HL-60 (cell line): ENCODE results near the gene GTPBP6.

Source experiments
- DNase-seq, 2 experiments: peaks; one replicate each; pipeline ENCODE4 v3.0.0-alpha.2; 2010 to 2020; ENCODE audit warnings: low read depth in 1 of 2, low spot score in 1 of 2
- H3K27ac ChIP-seq: fragments of 250-450 bp; sonication (Bioruptor Pico); replicated peaks from 2 replicates; pipeline ENCODE4 v1.5.1; 2020; ENCODE audit warnings: mild to moderate bottlenecking, moderate library complexity
- H3K27me3 ChIP-seq: fragments of 250-450 bp; sonication (Bioruptor Pico); 2 replicates; pipeline ENCODE4 v1.5.1; 2021; ENCODE audit warnings: mild to moderate bottlenecking, moderate library complexity; ENCODE audit not compliant: insufficient read depth, poor library complexity, severe bottlenecking
- H3K4me3 ChIP-seq: replicated peaks from 2 replicates; pipeline ENCODE4 v1.5.1; 2011; ENCODE audit warnings: mild to moderate bottlenecking, control low read depth, low read length; ENCODE audit not compliant: insufficient read depth
- GABPA ChIP-seq: IDR thresholded peaks from 2 replicates; pipeline ENCODE4 v1.6.1; 2012; ENCODE audit warnings: low read depth
- POLR2AphosphoS5 ChIP-seq: IDR thresholded peaks from 2 replicates; pipeline ENCODE4 v1.6.1; 2012; ENCODE audit warnings: low read depth
- REST ChIP-seq: IDR thresholded peaks from 2 replicates; pipeline ENCODE4 v1.6.1; 2012; ENCODE audit warnings: low read depth; ENCODE audit not compliant: insufficient replicate concordance
- SPI1 ChIP-seq: IDR thresholded peaks from 2 replicates; pipeline ENCODE4 v1.6.1; 2012; ENCODE audit warnings: low read depth, mild to moderate bottlenecking, borderline replicate concordance
- TF ChIP-seq, protein P1 (sequence below): IDR thresholded peaks from one replicate; pipeline ENCODE4 v1.5.1; 2011; ENCODE audit warnings: low read length, control low read depth, inconsistent platforms; ENCODE audit not compliant: insufficient read depth

Gene GTPBP6

DNA sequence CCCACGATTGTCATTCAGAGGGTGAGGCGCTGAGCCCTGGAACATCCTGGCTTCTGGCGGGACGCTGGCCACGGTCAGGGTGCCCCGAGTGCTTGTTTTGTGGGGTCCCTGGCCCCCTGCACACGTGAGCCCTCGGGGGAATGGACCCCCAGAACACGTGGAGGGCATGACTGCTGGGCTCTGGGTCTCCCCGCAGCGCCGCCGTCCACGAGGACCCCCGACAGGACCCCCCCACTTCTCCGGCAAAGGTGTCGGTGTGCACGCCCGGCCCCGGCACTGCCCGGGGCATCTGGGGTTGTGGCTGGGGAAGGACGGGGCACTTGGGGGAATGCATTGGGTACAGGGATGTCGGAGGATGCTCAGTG lies 13.9 kb upstream of the GTPBP6 start:
- no peak overlapping the region for H3K4me3 ChIP-seq
- no peak for DNase-seq
- H3K27ac ChIP-seq: no peak overlapping the region
- TF ChIP-seq GABPA (no peak), POLR2AphosphoS5 (no peak), SPI1 (no peak), REST (no peak)
- TF ChIP-seq, protein P1, sequence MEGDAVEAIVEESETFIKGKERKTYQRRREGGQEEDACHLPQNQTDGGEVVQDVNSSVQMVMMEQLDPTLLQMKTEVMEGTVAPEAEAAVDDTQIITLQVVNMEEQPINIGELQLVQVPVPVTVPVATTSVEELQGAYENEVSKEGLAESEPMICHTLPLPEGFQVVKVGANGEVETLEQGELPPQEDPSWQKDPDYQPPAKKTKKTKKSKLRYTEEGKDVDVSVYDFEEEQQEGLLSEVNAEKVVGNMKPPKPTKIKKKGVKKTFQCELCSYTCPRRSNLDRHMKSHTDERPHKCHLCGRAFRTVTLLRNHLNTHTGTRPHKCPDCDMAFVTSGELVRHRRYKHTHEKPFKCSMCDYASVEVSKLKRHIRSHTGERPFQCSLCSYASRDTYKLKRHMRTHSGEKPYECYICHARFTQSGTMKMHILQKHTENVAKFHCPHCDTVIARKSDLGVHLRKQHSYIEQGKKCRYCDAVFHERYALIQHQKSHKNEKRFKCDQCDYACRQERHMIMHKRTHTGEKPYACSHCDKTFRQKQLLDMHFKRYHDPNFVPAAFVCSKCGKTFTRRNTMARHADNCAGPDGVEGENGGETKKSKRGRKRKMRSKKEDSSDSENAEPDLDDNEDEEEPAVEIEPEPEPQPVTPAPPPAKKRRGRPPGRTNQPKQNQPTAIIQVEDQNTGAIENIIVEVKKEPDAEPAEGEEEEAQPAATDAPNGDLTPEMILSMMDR: no peak
- peaks cover 10% of the 10 kb centered on the region for H3K27me3 ChIP-seq

- Histone ChIP-seq H3K27me3 (peaks cover 10% of the 10 kb centered on the region), H3K4me3 (no peak overlapping the region), H3K27ac (no peak overlapping the region)
- no peak for TF ChIP-seq REST
- DNase-seq: no peak
These were observed 13.4 kb upstream of the GTPBP6 start for GRCh38 chrX:331825-332495.

DNA sequence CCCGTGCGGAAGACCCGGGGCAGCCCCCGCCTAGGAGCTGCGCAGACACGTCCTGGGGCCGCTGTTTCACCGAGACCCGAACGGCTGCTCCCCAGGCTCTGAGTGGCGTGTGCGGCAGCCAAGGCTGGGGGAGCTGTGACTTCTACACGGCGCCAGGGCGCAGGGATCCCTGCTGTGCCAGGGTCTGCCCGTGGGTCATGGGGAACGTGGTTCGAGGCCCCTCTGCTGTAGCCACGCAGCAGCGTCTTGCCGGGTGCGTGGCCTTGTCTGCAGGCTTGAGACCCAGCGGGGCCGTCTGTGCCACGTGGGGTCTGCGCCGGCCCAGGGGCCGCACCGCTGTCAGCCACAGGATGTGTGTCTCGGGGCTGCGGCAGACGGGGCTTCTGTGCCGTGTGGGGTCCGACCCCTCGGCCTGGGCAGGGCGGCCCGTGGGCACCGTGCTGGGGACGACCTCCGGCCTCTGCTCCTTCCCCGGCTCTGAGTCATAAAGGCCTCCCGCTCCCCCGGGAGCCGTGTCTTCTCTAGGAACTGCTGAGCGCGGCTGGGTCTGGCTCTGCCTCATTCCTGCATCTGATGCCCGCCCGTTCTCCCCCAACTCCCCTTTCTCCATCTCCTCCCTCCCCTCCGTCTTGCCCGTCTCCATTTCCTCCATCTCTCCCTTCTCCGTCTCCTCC lies 12.7 kb upstream of the GTPBP6 start:
- no peak for DNase-seq
- H3K4me3 ChIP-seq: no peak overlapping the region
- no peak for TF ChIP-seq SPI1
- TF ChIP-seq, protein P1: no peak
- no peak for TF ChIP-seq REST
- TF ChIP-seq GABPA: no peak
- TF ChIP-seq POLR2AphosphoS5: no peak
- H3K27ac ChIP-seq: no peak overlapping the region
- peaks cover 10% of the 10 kb centered on the region for H3K27me3 ChIP-seq
